ENCODE measurements around the gene ZBTB1.

Gene ZBTB1

GRCh38 chr14:64573109-64573508 lies 68.5 kb downstream of the ZBTB1 start:
- DNase-seq, result no peak

Measured in NCI-H2081 (cell line).